K562 (cell line): ENCODE measurements around the gene NUP62CL. TPM values are rescaled to one million over a fixed set of nuclear protein-coding genes. Genes with fewer than 3 reads are reported as not detected.

ENCODE experiments used
- ARID4B ChIP-seq: sonication (generic); formaldehyde crosslinking; IDR thresholded peaks from 2 replicates; pipeline ENCODE4 v1.8.0; 2022; ENCODE audit warnings: mild to moderate bottlenecking, missing genetic modification reagents
- ETV1 ChIP-seq: fragments of 450-650 bp; conservative IDR thresholded peaks from 2 replicates; pipeline ENCODE4 v1.6.1; 2016; ENCODE audit warnings: missing genetic modification characterization, control low read depth, low read depth, missing compliant biosample characterization
- GATA2 ChIP-seq: sonication (generic); formaldehyde crosslinking; IDR thresholded peaks from 2 replicates; pipeline ENCODE4 v1.4.0; 2020; ENCODE audit warnings: mild to moderate bottlenecking, missing genetic modification reagents
- HDAC3 ChIP-seq: fragments of 450-650 bp; IDR thresholded peaks from 2 replicates; pipeline ENCODE4 v1.6.1; 2018; ENCODE audit warnings: borderline replicate concordance, mild to moderate bottlenecking, moderate library complexity; ENCODE audit not compliant: partially characterized antibody
- HMGN3 ChIP-seq: IDR thresholded peaks from 2 replicates; pipeline ENCODE4 v1.6.1; 2011; ENCODE audit warnings: borderline replicate concordance, low read depth, mild to moderate bottlenecking, mixed read lengths, low read length; ENCODE audit not compliant: insufficient read length; ENCODE audit errors: extremely low read depth
- KLF16 ChIP-seq: IDR thresholded peaks from 2 replicates; pipeline ENCODE4 v1.6.1; 2016; ENCODE audit warnings: antibody characterized with exemption
- MAFF ChIP-seq: IDR thresholded peaks from 2 replicates; pipeline ENCODE4 v1.6.1; 2012; ENCODE audit warnings: low read length, improper control_type of control experiment
- MBD2 ChIP-seq: sonication (generic); IDR thresholded peaks from 2 replicates; pipeline ENCODE4 v1.6.1; 2016; ENCODE audit warnings: low read depth, borderline replicate concordance
- MED1 ChIP-seq: sonication (generic); formaldehyde crosslinking; IDR thresholded peaks from 2 replicates; pipeline ENCODE4 v1.8.1; 2023; ENCODE audit warnings: missing genetic modification reagents, borderline replicate concordance
- MITF ChIP-seq: IDR thresholded peaks from 2 replicates; pipeline ENCODE4 v1.6.1; 2014; ENCODE audit warnings: antibody characterized with exemption
- NELFE ChIP-seq: IDR thresholded peaks from 2 replicates; pipeline ENCODE4 v1.6.1; 2011; ENCODE audit warnings: mild to moderate bottlenecking; ENCODE audit not compliant: insufficient read depth, insufficient read length
- PKNOX1 ChIP-seq: fragments of 450-650 bp; IDR thresholded peaks from 2 replicates; pipeline ENCODE4 v1.6.1; 2016
- SMARCA4 ChIP-seq: fragments of 450-650 bp; IDR thresholded peaks from 2 replicates; pipeline ENCODE4 v1.6.1; 2016
- SMARCE1 ChIP-seq: fragments of 450-650 bp; IDR thresholded peaks from 2 replicates; pipeline ENCODE4 v1.7.1; 2016; ENCODE audit warnings: mild to moderate bottlenecking
- TEAD2 ChIP-seq: fragments of 450-650 bp; IDR thresholded peaks from 2 replicates; pipeline ENCODE4 v1.6.1; 2016; ENCODE audit warnings: missing genetic modification characterization, control low read depth, missing compliant biosample characterization
- UBTF ChIP-seq, 2 experiments: IDR thresholded peaks; 2 replicates each; pipeline ENCODE4 v1.6.1; 2012; ENCODE audit warnings: improper control_type of control experiment in 2 of 2, low read depth in 2 of 2, low read length in 2 of 2, borderline replicate concordance in 1 of 2
- ZSCAN29 ChIP-seq: fragments of 450-650 bp; IDR thresholded peaks from 2 replicates; pipeline ENCODE4 v1.6.1; 2017
- polyA plus RNA-seq, 8 experiments: library from polyadenylated mRNA; depleted of rRNA in 4 of 8; stranded (reverse) in 5 of 8; unstranded in 3 of 8; fragments of >200 nt; fragmentation: Nextera tagmentation in 2 of 8; fragmentation: Illumina TruSeq in 1 of 8; extraction: Ambion mirVana in 2 of 8; extraction: Trizol in 1 of 8; gene quantifications; 2 replicates each; pipeline versions ENCODE4 v1.2.1 to v1.2.3, GENCODE V29; 2011 to 2014; ENCODE audit warnings: inconsistent platforms in 1 of 8, missing spikeins in 1 of 8
- total RNA-seq, 7 experiments: library from RNA; depleted of rRNA in 6 of 7; stranded (reverse); fragments of >200 nt in 6 of 7; fragmentation: Illumina TruSeq in 2 of 7; extraction: Trizol in 2 of 7; gene quantifications; 2 replicates each; pipeline versions ENCODE4 v1.2.1 to v1.2.3, GENCODE V29; 2011 to 2021; ENCODE audit warnings: low replicate concordance in 1 of 7
- TF ChIP-seq, protein P1 (sequence below): IDR thresholded peaks from 2 replicates; pipeline ENCODE4 v1.6.1; 2012; ENCODE audit warnings: low read depth, low read length, improper control_type of control experiment, borderline replicate concordance

NUP62CL gene
- total and polyA plus RNA-seq, 9 of the 15 experiments (the other 6 are each of a cell fraction or from before 2014, with no cell fraction given): 29.7 to 101 (median 42.7) TPM

DNA sequence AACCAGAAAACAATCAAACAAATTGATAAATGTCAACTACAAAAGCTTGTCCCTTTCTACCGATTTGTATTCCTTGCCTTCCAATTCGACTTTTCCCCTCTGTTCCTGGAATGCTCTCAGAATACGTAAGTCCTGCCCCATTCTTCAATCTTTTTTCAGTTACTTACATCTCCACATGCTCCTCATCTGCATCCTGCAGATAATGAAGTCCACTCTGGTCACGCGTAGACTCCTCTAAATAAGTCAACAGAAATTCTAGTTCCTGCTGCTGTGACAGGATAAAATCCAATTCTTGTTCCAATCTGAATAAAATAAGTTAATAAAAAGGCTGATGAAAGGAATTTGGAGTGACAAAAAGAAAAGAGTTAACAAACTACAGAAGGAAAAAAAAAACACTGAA, 53.2 kb downstream of the NUP62CL start (continued):
- TF ChIP-seq HMGN3: no peak
- no peak for TF ChIP-seq MAFF
- no peak for TF ChIP-seq UBTF (IDR thresholded peaks at IDR 0.05; ENCODE audit: borderline replicate concordance in 1 of 2, low read depth in 2 of 2, low read length in 2 of 2)
- no peak for TF ChIP-seq MBD2
- TF ChIP-seq TEAD2: no peak
- TF ChIP-seq ARID4B: no peak
- no peak for TF ChIP-seq NELFE
- 0 out of 2 replicates have a peak, but pooled peaks have one; percentile 37 for TF ChIP-seq GATA2 (CRISPR knock-in tag)
- peak; percentile 84 for TF ChIP-seq ZSCAN29
- peak; percentile 44; the same call in 1 of the 2 replicates for TF ChIP-seq KLF16
- peak; percentile 66 for TF ChIP-seq ETV1
- peak; percentile 63; the same call in 1 of the 2 replicates for TF ChIP-seq SMARCE1
- no peak for TF ChIP-seq MED1 (CRISPR knock-in tag)
- TF ChIP-seq, protein P1, sequence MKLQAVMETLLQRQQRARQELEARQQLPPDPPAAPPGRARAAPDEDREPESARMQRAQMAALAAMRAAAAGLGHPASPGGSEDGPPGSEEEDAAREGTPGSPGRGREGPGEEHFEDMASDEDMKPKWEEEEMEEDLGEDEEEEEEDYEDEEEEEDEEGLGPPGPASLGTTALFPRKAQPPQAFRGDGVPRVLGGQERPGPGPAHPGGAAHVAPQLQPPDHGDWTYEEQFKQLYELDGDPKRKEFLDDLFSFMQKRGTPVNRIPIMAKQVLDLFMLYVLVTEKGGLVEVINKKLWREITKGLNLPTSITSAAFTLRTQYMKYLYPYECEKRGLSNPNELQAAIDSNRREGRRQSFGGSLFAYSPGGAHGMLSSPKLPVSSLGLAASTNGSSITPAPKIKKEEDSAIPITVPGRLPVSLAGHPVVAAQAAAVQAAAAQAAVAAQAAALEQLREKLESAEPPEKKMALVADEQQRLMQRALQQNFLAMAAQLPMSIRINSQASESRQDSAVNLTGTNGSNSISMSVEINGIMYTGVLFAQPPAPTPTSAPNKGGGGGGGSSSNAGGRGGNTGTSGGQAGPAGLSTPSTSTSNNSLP: 0 out of 2 replicates have a peak, but pooled peaks have one; percentile 8
- peak; percentile 83 for TF ChIP-seq SMARCA4
- peak; percentile 78; the same call in 1 of the 2 replicates for TF ChIP-seq MITF
- TF ChIP-seq HDAC3: peak; percentile 60
- TF ChIP-seq PKNOX1: 0 out of 2 replicates have a peak, but pooled peaks have one; percentile 7
